Neural cell (in vitro differentiated cells): ENCODE results near the gene GABRA6.

Experiments used
- EZH2 ChIP-seq: fragments of 200-600, 300-800 bp; shearing (Covaris generic), sonication (generic); IDR thresholded peaks from 2 replicates; pipeline ENCODE4 v1.6.1; 2014; ENCODE audit warnings: antibody characterized with exemption, low read length, borderline replicate concordance, mild to moderate bottlenecking; ENCODE audit not compliant: insufficient read depth, poor library complexity, severe bottlenecking
- MXI1 ChIP-seq: fragments of 450-650 bp; conservative IDR thresholded peaks from 2 replicates; pipeline ENCODE4 v1.6.1; 2014; ENCODE audit warnings: antibody characterized with exemption, mild to moderate bottlenecking; ENCODE audit not compliant: poor library complexity, severe bottlenecking
- POLR2AphosphoS5 ChIP-seq: IDR thresholded peaks from 2 replicates; pipeline ENCODE4 v1.6.1; 2012
- TAF1 ChIP-seq: IDR thresholded peaks from 2 replicates; pipeline ENCODE4 v1.6.1; 2012; ENCODE audit warnings: low read depth
- TF ChIP-seq, protein P1 (sequence below): fragments of 450-650 bp; IDR thresholded peaks from 2 replicates; pipeline ENCODE4 v1.5.1; 2014; ENCODE audit warnings: antibody characterized with exemption, mild to moderate bottlenecking, moderate library complexity; ENCODE audit not compliant: poor library complexity, severe bottlenecking

DNA sequence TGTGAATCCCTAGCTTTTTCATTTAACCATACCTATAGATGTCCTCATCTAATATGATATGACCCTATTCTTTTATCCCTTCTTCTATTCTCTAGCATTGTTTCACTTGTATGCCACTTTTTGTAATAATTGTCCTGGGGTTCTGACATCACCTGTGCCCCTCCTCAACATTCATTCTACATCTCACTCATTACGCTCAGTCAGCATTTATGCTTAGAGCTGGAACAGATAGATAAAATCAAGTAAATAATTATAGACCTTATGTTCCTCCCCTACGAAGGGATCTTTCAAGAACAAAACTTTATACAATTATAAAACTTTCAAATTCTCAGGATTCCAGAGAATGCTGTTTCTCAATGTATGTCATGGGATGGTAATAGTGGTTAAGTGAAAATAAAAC, 18.0 kb downstream of the GABRA6 start:
- TF ChIP-seq, protein P1, sequence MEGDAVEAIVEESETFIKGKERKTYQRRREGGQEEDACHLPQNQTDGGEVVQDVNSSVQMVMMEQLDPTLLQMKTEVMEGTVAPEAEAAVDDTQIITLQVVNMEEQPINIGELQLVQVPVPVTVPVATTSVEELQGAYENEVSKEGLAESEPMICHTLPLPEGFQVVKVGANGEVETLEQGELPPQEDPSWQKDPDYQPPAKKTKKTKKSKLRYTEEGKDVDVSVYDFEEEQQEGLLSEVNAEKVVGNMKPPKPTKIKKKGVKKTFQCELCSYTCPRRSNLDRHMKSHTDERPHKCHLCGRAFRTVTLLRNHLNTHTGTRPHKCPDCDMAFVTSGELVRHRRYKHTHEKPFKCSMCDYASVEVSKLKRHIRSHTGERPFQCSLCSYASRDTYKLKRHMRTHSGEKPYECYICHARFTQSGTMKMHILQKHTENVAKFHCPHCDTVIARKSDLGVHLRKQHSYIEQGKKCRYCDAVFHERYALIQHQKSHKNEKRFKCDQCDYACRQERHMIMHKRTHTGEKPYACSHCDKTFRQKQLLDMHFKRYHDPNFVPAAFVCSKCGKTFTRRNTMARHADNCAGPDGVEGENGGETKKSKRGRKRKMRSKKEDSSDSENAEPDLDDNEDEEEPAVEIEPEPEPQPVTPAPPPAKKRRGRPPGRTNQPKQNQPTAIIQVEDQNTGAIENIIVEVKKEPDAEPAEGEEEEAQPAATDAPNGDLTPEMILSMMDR = no peak
- no peak for TF ChIP-seq TAF1
- no peak for TF ChIP-seq MXI1
- no peak for TF ChIP-seq POLR2AphosphoS5
- TF ChIP-seq EZH2 = no peak
